Embryonic facial prominence (tissue), 1 donor: ENCODE data around the gene RNF144A.

Experiments used
- DNase-seq: peaks from one replicate; pipeline ENCODE4 v3.0.0-alpha.2; 2016; ENCODE audit errors: extremely low spot score

RNF144A gene

GRCh38 chr2:7007846-7008741 is 90.9 kb downstream of the RNF144A start:
- no peak for DNase-seq

- DNase-seq = no peak
Measured at GRCh38 chr2:7009207-7009911, 92.1 kb downstream of the RNF144A start.

DNA sequence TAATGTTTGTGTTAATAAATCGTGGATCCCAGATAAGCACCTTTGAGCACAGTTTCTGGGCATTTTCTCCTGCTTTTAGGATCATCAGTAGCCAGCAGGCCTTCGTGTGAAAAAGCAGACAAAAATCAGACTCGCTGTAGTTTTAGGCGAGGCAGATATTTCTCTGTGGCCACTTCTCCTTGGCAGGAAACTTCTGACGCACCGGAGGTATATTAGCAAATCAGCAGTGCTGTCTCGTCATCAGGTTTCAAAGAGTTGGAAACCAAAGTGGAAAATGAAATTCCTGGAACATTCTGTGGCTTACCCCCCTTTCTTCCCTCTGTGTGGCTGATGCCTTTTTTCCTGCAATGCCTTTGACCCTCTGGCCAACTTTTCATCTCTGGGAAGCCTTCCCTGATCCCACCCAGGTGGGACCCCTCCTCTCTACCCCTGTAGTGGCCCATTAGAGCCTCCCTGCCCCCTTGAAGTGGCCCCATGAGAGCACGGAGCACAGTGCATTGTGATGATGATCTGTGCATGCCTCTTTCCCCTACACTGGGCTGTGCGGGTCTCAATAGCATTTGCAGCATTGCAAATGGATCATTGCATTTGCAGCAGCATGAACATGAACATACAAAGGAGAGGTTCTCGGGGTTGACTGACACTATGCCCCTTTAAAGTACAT is 93.3 kb downstream of the RNF144A start:
- peak; percentile 84 for DNase-seq

GRCh38 chr2:7011356-7012083 is 94.3 kb downstream of the RNF144A start:
- DNase-seq = no peak

DNA sequence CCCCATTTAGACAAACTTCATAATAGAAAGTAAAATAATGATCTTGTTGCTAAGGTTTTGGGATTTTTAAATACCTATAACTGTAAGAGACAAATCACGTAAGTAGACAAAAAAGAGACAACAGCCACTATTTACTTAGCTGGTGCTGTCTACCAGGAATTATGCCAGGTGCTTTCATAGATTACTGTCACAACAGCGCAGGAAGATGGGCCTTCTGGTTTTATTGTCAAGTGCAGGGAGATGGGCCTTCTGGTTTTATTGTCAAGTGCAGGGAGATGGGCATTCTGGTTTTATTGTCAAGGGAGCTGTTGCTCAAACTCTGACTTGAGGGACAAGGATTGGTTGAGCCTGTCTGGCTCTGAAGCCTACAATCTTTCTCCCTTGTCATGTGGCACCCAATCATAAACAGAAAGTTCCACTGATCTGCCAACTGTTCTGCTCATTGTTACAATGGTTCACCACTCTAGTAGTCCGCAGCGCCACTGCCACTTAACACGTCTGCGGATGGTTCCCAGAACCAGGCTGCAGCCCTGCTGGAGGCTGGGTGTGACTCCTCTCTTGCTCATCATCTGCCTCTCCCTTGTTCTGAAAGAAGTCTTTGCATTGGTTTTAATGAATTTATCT is 95.0 kb downstream of the RNF144A start:
- DNase-seq = no peak

DNA sequence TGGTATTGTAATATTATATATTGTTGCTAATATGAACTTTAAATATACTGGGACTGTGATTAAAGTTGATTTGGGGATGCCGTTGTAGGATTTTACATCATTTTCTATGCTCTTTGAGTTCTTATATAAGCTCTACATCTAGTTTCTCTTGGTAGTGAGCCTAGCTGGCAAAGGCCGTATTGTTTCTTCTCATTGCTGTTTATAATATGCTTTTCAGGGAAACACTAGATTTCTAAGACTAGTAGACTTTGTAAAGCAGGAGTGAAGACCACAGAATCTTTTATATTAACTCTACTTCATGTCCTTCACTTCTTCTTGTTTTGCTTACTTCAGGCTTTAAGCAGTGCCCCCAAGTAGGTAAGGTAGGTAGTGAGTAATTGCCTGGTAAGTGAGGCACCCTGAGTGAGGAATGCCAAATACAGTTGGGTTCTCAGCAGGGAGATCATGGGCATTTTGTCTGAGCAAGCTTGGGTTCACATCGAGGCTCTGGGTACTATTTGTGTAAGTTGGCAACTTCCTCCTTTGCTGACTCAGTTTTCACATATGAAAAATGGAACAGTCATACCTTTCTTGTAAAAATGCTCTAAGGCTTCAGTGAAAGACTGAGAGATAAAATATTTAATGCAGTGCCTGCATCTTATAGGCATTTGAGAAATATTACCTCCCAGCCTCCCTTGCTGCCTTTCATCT is 96.4 kb downstream of the RNF144A start:
- no peak for DNase-seq

DNA sequence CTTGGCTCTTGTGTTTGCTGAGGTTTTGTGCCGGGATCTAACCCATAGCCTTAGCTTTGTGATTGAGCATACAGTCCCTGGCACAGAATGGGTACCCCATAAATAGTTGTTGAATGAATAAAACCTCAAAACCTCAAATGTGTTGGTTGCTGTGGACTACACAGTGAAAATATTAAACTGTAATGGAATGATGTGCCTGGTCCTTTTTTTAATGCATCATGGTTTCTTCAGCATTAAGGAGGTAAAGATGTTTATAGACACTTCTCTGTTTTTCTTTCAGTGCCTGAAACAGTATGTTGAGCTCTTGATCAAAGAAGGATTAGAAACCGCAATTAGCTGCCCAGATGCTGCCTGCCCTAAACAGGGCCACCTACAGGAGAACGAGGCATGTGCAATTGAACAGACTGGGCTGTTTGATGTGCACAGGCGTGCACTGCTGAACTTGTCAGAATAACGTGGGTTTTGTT is 97.0 kb downstream of the RNF144A start:
- no peak for DNase-seq

- DNase-seq = no peak
Measured at GRCh38 chr2:7015007-7015950, 98.1 kb downstream of the RNF144A start.

GRCh38 chr2:7016148-7016547 is 98.9 kb downstream of the RNF144A start:
- no peak for DNase-seq

GRCh38 chr2:7016601-7017211 is 99.5 kb downstream of the RNF144A start:
- DNase-seq = no peak

- DNase-seq = no peak
Measured at GRCh38 chr2:7017671-7018281, 100.6 kb downstream of the RNF144A start.

- DNase-seq = no peak
Measured at GRCh38 chr2:7018282-7018701, 101.1 kb downstream of the RNF144A start.

DNA sequence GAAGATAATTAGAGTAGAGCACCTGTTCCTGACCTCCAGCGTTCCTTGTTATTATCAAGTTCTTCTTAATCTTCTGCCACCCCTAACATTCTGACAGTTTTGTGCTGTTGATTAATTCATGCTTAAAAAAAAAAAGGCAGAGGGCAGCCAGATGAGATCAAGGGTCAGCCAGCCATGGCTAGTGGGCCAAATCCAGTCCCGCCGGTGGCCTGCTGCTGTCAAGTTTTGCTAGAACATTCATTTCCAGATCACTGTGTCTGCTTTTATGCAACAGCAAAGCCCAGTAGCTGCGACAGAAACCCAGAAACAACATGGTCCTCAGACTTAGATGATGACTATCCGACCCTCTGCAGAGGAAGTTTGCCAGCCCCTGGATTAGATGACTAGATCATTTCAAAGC is 101.6 kb downstream of the RNF144A start:
- DNase-seq = no peak

GRCh38 chr2:7019191-7019590 is 102.0 kb downstream of the RNF144A start:
- DNase-seq = no peak

DNA sequence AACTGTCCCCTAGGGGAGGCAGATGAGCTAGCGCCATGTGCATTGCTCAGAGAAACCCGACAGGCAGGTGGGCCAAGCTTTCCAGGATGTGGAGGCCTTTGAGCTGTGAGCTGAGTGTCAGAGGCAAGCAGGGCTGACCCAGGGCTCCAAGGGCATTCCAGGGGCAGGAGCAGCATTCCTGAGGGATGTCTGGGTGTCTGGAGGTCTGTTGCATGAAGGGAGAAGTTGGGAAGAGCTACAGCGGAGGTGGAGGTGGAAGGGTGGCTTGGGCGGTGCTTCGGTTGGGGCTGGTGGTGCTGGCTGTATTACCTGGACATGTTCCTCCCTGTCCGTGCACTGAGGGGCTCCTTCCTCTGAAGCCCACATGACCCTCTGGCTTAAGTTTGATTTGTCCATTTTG is 102.8 kb downstream of the RNF144A start:
- DNase-seq = no peak

DNA sequence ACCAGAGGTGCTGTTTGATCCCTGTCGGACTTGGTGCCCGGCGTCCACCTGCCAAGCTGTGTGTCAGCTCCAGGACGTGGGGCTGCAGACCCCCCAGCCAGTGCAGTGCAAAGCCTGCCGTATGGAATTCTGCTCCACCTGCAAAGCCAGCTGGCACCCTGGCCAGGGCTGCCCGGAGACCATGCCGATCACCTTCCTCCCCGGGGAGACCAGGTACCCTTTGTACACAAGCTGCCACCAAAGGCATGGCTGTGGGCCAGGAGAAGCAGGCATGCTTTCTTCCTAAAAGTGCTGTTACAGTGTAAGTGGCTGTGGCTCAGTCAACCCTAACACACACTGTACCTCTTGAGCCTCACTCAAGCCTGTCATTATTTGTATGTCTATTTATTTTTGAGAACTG is 103.3 kb downstream of the RNF144A start:
- DNase-seq = no peak

- no peak for DNase-seq
Measured at GRCh38 chr2:7020939-7021470, 103.8 kb downstream of the RNF144A start.
